WTC11 (cell line): ENCODE data around the gene MYO18B. TPM values are rescaled to one million over a fixed set of nuclear protein-coding genes. Genes with fewer than 3 reads are reported as not detected.

Experiments
- ATAC-seq: fragments of 200-7000 bp; cut with Tn5 transposase; 2 replicates; pipeline ENCODE4 v1.10.0; 2021; ENCODE audit warnings: mild to moderate bottlenecking, moderate library complexity
- CTCF ChIA-PET: fragments of 300-600 bp; sonication (Branson Sonifier 250); formaldehyde crosslinking; loops from one replicate; lab custom pipeline; 2021; ENCODE audit warnings: antibody characterized with exemption; lab: Charles Lee
- POLR2A ChIA-PET: fragments of 350-600 bp; sonication (Branson Sonifier 250); formaldehyde crosslinking; loops from one replicate; lab custom pipeline; 2021; ENCODE audit warnings: antibody characterized with exemption; lab: Charles Lee
- DNase-seq: peaks from one replicate; pipeline ENCODE4 v3.0.0; 2021; ENCODE audit warnings: low spot score
- H3K27ac Mint-ChIP-seq: 2 replicates; pipeline ENCODE4 v1.8.0; 2021; ENCODE audit warnings: mixed read lengths
- H3K27me3 Mint-ChIP-seq: 2 replicates; pipeline ENCODE4 v1.8.0; 2021; ENCODE audit warnings: low read depth, mild to moderate bottlenecking, moderate library complexity, mixed read lengths
- H3K36me3 Mint-ChIP-seq: 2 replicates; pipeline ENCODE4 v1.8.0; 2021; ENCODE audit warnings: mixed read lengths
- H3K4me1 Mint-ChIP-seq: 2 replicates; pipeline ENCODE4 v1.8.0; 2022; ENCODE audit warnings: mixed read lengths
- H3K4me3 Mint-ChIP-seq: 2 replicates; pipeline ENCODE4 v1.8.0; 2021; ENCODE audit warnings: mild to moderate bottlenecking, moderate library complexity, mixed read lengths
- H3K9me3 Mint-ChIP-seq: 2 replicates; pipeline ENCODE4 v1.8.0; 2021; ENCODE audit warnings: mixed read lengths
- ARID4B ChIP-seq: sonication (generic); formaldehyde crosslinking; IDR thresholded peaks from 2 replicates; pipeline ENCODE4 v1.8.0; 2023; ENCODE audit warnings: missing genetic modification reagents, mild to moderate bottlenecking, borderline replicate concordance
- CREB1 ChIP-seq: sonication (generic); formaldehyde crosslinking; IDR thresholded peaks from 2 replicates; pipeline ENCODE4 v1.8.0; 2023; ENCODE audit warnings: mild to moderate bottlenecking, missing genetic modification reagents
- CTCF ChIP-seq: fragments of 200-600 bp; IDR thresholded peaks from 2 replicates; pipeline ENCODE4 v1.8.0; 2022; ENCODE audit warnings: antibody characterized with exemption
- ETV6 ChIP-seq: sonication (generic); formaldehyde crosslinking; IDR thresholded peaks from 2 replicates; pipeline ENCODE4 v1.8.1; 2022; ENCODE audit warnings: mild to moderate bottlenecking, missing genetic modification reagents
- GRHL2 ChIP-seq: fragments of 250-450 bp; sonication (Bioruptor Pico); IDR thresholded peaks from 2 replicates; pipeline ENCODE4 v1.8.0; 2022; ENCODE audit warnings: mild to moderate bottlenecking, moderate library complexity; ENCODE audit not compliant: insufficient replicate concordance, severe bottlenecking
- GTF2I ChIP-seq: fragments of 250-450 bp; sonication (Bioruptor Pico); conservative IDR thresholded peaks from 2 replicates; pipeline ENCODE4 v1.4.0; 2021; ENCODE audit warnings: mild to moderate bottlenecking
- HMGA2 ChIP-seq: fragments of 250-450 bp; sonication (Bioruptor Pico); IDR thresholded peaks from 2 replicates; pipeline ENCODE4 v1.4.0; 2021; ENCODE audit warnings: mild to moderate bottlenecking, moderate library complexity
- KAT7 ChIP-seq: sonication (generic); formaldehyde crosslinking; IDR thresholded peaks from 2 replicates; pipeline ENCODE4 v1.8.1; 2023; ENCODE audit warnings: missing genetic modification reagents, mild to moderate bottlenecking, borderline replicate concordance
- NR2C2 ChIP-seq: sonication (generic); formaldehyde crosslinking; IDR thresholded peaks from 2 replicates; pipeline ENCODE4 v1.8.0; 2022; ENCODE audit warnings: mild to moderate bottlenecking, missing genetic modification reagents
- PRRX2 ChIP-seq: fragments of 250-450 bp; sonication (Bioruptor Pico); IDR thresholded peaks from 2 replicates; pipeline ENCODE4 v1.8.0; 2021; ENCODE audit warnings: mild to moderate bottlenecking
- RORB ChIP-seq: fragments of 250-450 bp; sonication (Bioruptor Pico); IDR thresholded peaks from 2 replicates; pipeline ENCODE4 v1.9.0; 2021; ENCODE audit warnings: mild to moderate bottlenecking
- SMAD3 ChIP-seq: sonication (generic); formaldehyde crosslinking; IDR thresholded peaks from 2 replicates; pipeline ENCODE4 v1.8.0; 2022; ENCODE audit warnings: missing genetic modification reagents, mild to moderate bottlenecking, borderline replicate concordance
- SMAD4 ChIP-seq: sonication (generic); formaldehyde crosslinking; IDR thresholded peaks from 2 replicates; pipeline ENCODE4 v1.8.0; 2022; ENCODE audit warnings: mild to moderate bottlenecking, missing genetic modification reagents
- TEAD4 ChIP-seq: sonication (generic); formaldehyde crosslinking; IDR thresholded peaks from 2 replicates; pipeline ENCODE4 v1.8.0; 2022; ENCODE audit warnings: mild to moderate bottlenecking, missing genetic modification reagents
- ZBTB21 ChIP-seq: sonication (generic); formaldehyde crosslinking; IDR thresholded peaks from 2 replicates; pipeline ENCODE4 v1.8.1; 2023; ENCODE audit warnings: mild to moderate bottlenecking, missing genetic modification reagents, borderline replicate concordance
- ZNF138 ChIP-seq: sonication (generic); formaldehyde crosslinking; conservative IDR thresholded peaks from 2 replicates; pipeline ENCODE4 v1.8.1; 2022; ENCODE audit warnings: mild to moderate bottlenecking, moderate library complexity, missing genetic modification reagents
- ZNF232 ChIP-seq: sonication (generic); formaldehyde crosslinking; IDR thresholded peaks from 2 replicates; pipeline ENCODE4 v1.8.0; 2022; ENCODE audit warnings: mild to moderate bottlenecking, missing genetic modification reagents
- ZNF263 ChIP-seq: sonication (generic); formaldehyde crosslinking; IDR thresholded peaks from 2 replicates; pipeline ENCODE4 v1.8.1; 2022; ENCODE audit warnings: low read depth, mild to moderate bottlenecking, moderate library complexity, missing genetic modification reagents
- total RNA-seq: library from RNA; stranded (reverse); gene quantifications from 3 replicates; pipeline ENCODE4 v1.2.3, GENCODE V29; 2021
- TF ChIP-seq, protein P1 (sequence below): fragments of 250-450 bp; sonication (Bioruptor Pico); IDR thresholded peaks from 2 replicates; pipeline ENCODE4 v1.9.0; 2021; ENCODE audit warnings: mild to moderate bottlenecking
- TF ChIP-seq, protein P2 (sequence below): fragments of 250-450 bp; sonication (Bioruptor Pico); IDR thresholded peaks from 2 replicates; pipeline ENCODE4 v1.9.0; 2021; ENCODE audit warnings: moderate library complexity, mild to moderate bottlenecking, inconsistent platforms, borderline replicate concordance
- TF ChIP-seq, protein P3 (sequence below): sonication (generic); formaldehyde crosslinking; IDR thresholded peaks from 2 replicates; pipeline ENCODE4 v1.8.1; 2022; ENCODE audit warnings: mild to moderate bottlenecking, missing genetic modification reagents, moderate library complexity, borderline replicate concordance
- TF ChIP-seq, protein P4 (sequence below): sonication (generic); formaldehyde crosslinking; IDR thresholded peaks from 2 replicates; pipeline ENCODE4 v1.8.0; 2023; ENCODE audit warnings: missing genetic modification reagents

MYO18B gene
- total RNA-seq, 1 experiment from 2014 or later = 0.96 TPM

GRCh38 chr22:25747245-25747944 lies 5.4 kb downstream of the MYO18B start:
- peaks cover 3% of the 10 kb centered on the region; the same call in 1 of the 2 replicates for H3K4me1 Mint-ChIP-seq
- POLR2A ChIA-PET = no interaction called here

GRCh38 chr22:25748140-25748539 lies 6.2 kb downstream of the MYO18B start:
- H3K27me3 Mint-ChIP-seq = no peaks in the 10 kb centered on the region
- TF ChIP-seq ZBTB21 = no peak
- no peak for TF ChIP-seq NR2C2
- TF ChIP-seq, protein P1, sequence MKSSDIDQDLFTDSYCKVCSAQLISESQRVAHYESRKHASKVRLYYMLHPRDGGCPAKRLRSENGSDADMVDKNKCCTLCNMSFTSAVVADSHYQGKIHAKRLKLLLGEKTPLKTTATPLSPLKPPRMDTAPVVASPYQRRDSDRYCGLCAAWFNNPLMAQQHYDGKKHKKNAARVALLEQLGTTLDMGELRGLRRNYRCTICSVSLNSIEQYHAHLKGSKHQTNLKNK (CRISPR knock-in tag) = no peak
- no peak for TF ChIP-seq PRRX2 (CRISPR knock-in tag)
- no peak for TF ChIP-seq GTF2I
- TF ChIP-seq ZNF232 (CRISPR knock-in tag) = no peak
- TF ChIP-seq, protein P2, sequence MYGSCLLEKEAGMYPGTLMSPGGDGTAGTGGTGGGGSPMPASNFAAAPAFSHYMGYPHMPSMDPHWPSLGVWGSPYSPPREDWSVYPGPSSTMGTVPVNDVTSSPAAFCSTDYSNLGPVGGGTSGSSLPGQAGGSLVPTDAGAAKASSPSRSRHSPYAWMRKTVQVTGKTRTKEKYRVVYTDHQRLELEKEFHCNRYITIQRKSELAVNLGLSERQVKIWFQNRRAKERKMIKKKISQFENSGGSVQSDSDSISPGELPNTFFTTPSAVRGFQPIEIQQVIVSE = no peak
- TF ChIP-seq CREB1 (CRISPR knock-in tag) = no peak
- TF ChIP-seq KAT7 = no peak
- no peaks in the 10 kb centered on the region for H3K9me3 Mint-ChIP-seq
- POLR2A ChIA-PET = no interaction called here
- H3K36me3 Mint-ChIP-seq = no peaks in the 10 kb centered on the region
- H3K27ac Mint-ChIP-seq = no peak overlapping the region
- ATAC-seq (no peak), DNase-seq (no peak)
- H3K4me1 Mint-ChIP-seq = no peaks in the 10 kb centered on the region
- no peak overlapping the region for H3K4me3 Mint-ChIP-seq
- CTCF ChIA-PET = no interaction called here

More at GRCh38 chr22:25747245-25747944, 5.4 kb downstream of the MYO18B start:
- CTCF ChIA-PET = interaction anchor here (1.0 kb wide), 1 partner anchor 26 kb away, joined by 3 read pairs; no protein-coding TSS in a partner anchor
- ATAC-seq (no peak), DNase-seq (no peak)
- Mint-ChIP-seq H3K4me3 (no peak overlapping the region), H3K9me3 (no peaks in the 10 kb centered on the region), H3K27ac (no peak overlapping the region), H3K27me3 (no peaks in the 10 kb centered on the region), H3K36me3 (no peaks in the 10 kb centered on the region)
- TF ChIP-seq GRHL2 (CRISPR knock-in tag) (no peak), ZNF263 (CRISPR knock-in tag) (no peak)

GRCh38 chr22:25748704-25749103 lies 6.7 kb downstream of the MYO18B start:
- DNase-seq (no peak), ATAC-seq (no peak)
- POLR2A ChIA-PET = no interaction called here
- no peaks in the 10 kb centered on the region for H3K4me1 Mint-ChIP-seq
- CTCF ChIA-PET = no interaction called here
- no peak overlapping the region for H3K4me3 Mint-ChIP-seq
- H3K27ac Mint-ChIP-seq = no peak overlapping the region
- H3K36me3 Mint-ChIP-seq = no peaks in the 10 kb centered on the region
- TF ChIP-seq SMAD4 (CRISPR knock-in tag) = no peak
- no peak for TF ChIP-seq ETV6
- TF ChIP-seq ZNF138 (CRISPR knock-in tag) = no peak
- no peak for TF ChIP-seq ARID4B (CRISPR knock-in tag)
- TF ChIP-seq KAT7 = no peak
- TF ChIP-seq, protein P1 (CRISPR knock-in tag) = no peak
- TF ChIP-seq, protein P3, sequence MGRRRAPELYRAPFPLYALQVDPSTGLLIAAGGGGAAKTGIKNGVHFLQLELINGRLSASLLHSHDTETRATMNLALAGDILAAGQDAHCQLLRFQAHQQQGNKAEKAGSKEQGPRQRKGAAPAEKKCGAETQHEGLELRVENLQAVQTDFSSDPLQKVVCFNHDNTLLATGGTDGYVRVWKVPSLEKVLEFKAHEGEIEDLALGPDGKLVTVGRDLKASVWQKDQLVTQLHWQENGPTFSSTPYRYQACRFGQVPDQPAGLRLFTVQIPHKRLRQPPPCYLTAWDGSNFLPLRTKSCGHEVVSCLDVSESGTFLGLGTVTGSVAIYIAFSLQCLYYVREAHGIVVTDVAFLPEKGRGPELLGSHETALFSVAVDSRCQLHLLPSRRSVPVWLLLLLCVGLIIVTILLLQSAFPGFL (CRISPR knock-in tag) = no peak
- no peak for TF ChIP-seq SMAD3 (CRISPR knock-in tag)
- no peak for TF ChIP-seq CTCF
- no peak for TF ChIP-seq HMGA2
- TF ChIP-seq TEAD4 (CRISPR knock-in tag) = no peak
- TF ChIP-seq RORB = no peak
- no peak for TF ChIP-seq ZNF232 (CRISPR knock-in tag)
- TF ChIP-seq, protein P4, sequence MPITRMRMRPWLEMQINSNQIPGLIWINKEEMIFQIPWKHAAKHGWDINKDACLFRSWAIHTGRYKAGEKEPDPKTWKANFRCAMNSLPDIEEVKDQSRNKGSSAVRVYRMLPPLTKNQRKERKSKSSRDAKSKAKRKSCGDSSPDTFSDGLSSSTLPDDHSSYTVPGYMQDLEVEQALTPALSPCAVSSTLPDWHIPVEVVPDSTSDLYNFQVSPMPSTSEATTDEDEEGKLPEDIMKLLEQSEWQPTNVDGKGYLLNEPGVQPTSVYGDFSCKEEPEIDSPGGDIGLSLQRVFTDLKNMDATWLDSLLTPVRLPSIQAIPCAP (CRISPR knock-in tag) = no peak
- peaks cover 3% of the 10 kb centered on the region; the same call in 1 of the 2 replicates for H3K9me3 Mint-ChIP-seq
- H3K27me3 Mint-ChIP-seq = no peaks in the 10 kb centered on the region
